GM10248 (cell line): ENCODE data around the gene IL1RAPL1.

ENCODE experiments used
- CTCF ChIA-PET: fragments of 300-600 bp; sonication (Branson Sonifier 250); formaldehyde crosslinking; extraction: SDS; loops from one replicate; lab custom pipeline; 2021; ENCODE audit warnings: antibody characterized with exemption; lab: Yijun Ruan, JAX
- POLR2A ChIA-PET: fragments of 350-650 bp; sonication (Branson Sonifier 250); formaldehyde crosslinking; extraction: SDS; loops from one replicate; lab custom pipeline; 2020; ENCODE audit warnings: antibody characterized with exemption; lab: Yijun Ruan, JAX
- DNase-seq: peaks from one replicate; pipeline ENCODE4 v3.0.0; 2012; ENCODE audit errors: extremely low spot score
- TF ChIP-seq, protein P1 (sequence below): IDR thresholded peaks from 2 replicates; pipeline ENCODE4 v1.5.1; 2012; ENCODE audit warnings: mild to moderate bottlenecking, low read depth; ENCODE audit errors: extremely low read depth, missing control alignments, control extremely low read depth

Gene IL1RAPL1

DNA sequence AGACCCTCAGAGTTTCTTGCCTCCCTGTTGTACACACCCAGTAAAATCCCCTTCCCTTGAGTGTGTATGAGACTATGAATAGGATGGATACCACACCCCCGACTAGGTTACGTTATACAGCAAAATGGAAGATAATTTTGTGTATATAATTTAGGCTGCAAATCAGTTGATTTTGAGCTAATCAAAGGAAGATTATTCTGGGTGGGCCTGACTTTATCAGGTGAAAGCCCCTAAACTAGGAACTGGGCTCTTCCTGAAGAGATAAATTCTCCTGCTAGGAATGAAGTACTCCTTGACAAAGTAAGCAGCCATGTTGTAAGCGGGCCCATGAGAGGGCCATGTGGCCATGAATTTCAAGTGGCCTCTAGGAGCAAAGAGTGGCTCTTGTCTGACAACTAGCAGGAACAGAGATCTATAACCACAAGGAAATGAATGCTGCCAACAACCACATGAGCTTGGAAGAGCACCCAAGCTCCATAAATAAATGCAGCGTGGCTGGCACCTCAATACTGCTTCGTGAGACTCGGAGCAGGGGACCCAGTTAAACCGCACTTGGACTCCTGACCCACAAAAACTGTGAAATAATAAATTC is 646.4 kb downstream of the IL1RAPL1 start:
- CTCF ChIA-PET = no interaction called here
- no peak for DNase-seq
- TF ChIP-seq, protein P1, sequence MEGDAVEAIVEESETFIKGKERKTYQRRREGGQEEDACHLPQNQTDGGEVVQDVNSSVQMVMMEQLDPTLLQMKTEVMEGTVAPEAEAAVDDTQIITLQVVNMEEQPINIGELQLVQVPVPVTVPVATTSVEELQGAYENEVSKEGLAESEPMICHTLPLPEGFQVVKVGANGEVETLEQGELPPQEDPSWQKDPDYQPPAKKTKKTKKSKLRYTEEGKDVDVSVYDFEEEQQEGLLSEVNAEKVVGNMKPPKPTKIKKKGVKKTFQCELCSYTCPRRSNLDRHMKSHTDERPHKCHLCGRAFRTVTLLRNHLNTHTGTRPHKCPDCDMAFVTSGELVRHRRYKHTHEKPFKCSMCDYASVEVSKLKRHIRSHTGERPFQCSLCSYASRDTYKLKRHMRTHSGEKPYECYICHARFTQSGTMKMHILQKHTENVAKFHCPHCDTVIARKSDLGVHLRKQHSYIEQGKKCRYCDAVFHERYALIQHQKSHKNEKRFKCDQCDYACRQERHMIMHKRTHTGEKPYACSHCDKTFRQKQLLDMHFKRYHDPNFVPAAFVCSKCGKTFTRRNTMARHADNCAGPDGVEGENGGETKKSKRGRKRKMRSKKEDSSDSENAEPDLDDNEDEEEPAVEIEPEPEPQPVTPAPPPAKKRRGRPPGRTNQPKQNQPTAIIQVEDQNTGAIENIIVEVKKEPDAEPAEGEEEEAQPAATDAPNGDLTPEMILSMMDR = no peak
- POLR2A ChIA-PET = no interaction called here

DNA sequence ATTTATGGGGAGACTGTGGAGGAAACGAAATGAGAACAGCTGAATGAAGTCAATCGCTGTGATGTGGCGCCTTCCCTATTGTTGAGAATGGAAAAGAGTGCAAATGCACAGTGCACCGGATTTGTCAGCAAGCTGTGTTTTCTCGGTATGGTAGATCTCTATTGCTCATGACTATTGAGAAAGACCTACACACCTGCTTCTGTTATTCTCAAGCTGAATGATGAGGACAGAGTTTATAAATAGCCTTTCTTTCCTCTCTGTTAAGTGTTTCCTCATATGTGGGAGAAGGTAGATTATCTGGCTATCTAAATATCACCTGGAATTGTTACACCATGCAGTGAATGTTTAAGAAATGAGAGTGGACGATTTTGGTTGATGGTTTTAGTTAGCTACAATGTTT is 650.7 kb downstream of the IL1RAPL1 start:
- ChIA-PET POLR2A (no interaction called here), CTCF (no interaction called here)
- TF ChIP-seq, protein P1 = no peak
- no peak for DNase-seq

DNA sequence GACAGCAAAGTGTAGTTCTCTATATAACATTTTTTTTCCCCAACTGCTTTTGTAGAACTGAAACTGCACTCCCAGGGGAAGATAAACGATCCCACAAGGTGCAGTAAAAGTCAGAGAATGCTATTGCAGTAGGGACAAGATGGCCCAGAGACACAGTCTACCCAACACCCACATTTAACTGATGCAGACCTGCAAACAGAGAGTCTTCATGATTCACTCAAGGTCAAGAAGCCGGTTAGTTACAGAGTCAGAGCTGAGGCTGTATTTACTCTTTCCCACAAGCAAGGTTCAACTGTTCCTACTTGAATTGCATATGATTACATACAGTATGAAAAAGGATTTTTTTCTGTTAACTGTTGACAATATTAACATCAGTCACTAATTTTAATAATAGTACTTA is 654.6 kb downstream of the IL1RAPL1 start:
- DNase-seq = no peak
- ChIA-PET POLR2A (no interaction called here), CTCF (no interaction called here)
- TF ChIP-seq, protein P1 = no peak

DNA sequence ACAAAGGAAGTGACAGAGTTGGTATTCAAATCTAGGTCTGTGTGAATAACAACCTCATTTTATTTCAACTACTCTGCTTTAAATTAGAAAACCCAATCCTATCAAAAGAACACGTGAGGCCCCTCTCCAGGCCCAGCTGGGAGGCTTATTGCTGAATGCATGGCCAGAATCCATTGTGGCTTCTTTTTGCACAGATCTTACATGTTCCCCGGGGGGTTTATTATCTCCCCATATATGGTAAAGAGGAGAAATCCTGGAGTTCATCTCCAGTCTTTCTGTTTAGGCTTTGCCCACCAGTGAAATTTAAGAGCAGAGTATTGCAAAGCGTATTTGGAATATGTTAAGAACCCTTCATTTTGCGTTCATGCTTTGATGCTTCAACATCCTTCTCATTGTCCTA is 655.6 kb downstream of the IL1RAPL1 start:
- TF ChIP-seq, protein P1 = no peak
- POLR2A ChIA-PET = no interaction called here
- no peak for DNase-seq
- CTCF ChIA-PET = no interaction called here

DNA sequence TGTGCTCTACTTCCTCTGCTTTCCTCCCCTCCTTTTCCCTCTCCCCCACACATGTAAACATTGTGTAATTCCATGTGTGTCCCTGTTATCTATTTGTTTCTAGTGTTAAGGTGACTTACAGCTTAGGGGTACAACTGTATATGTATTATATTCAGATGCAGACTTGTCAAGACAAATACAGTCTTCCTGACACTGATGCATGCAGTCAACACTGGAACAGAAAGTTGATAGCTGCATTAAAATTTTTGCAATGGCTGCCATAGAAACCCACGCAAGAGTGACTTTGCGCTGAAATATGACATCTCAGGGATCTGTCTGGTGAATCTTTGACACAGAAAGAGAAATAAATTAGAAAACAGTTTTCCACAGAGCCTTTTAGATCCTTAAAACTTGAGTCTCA is 656.7 kb downstream of the IL1RAPL1 start:
- POLR2A ChIA-PET = no interaction called here
- TF ChIP-seq, protein P1 = no peak
- CTCF ChIA-PET = no interaction called here
- no peak for DNase-seq

DNA sequence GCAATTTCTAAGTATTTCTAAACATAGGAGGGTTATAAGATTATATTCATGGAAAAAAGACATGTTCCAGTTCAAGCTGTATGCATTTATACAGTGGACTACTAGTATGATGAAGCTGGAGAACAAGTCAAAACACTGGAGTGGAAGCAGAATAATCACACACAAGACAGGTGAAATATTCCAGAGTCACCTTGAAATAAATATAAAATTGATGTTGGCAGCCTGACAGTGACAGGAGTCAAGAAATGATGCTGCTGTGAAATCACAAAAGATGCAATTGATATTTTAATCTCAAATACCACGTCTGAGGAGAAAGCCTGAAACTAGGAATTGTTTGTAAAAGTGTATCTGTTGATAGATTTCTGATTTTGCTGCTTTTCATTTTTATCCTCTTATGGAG is 667.3 kb downstream of the IL1RAPL1 start:
- TF ChIP-seq, protein P1 = no peak
- ChIA-PET POLR2A (no interaction called here), CTCF (no interaction called here)
- no peak for DNase-seq

DNA sequence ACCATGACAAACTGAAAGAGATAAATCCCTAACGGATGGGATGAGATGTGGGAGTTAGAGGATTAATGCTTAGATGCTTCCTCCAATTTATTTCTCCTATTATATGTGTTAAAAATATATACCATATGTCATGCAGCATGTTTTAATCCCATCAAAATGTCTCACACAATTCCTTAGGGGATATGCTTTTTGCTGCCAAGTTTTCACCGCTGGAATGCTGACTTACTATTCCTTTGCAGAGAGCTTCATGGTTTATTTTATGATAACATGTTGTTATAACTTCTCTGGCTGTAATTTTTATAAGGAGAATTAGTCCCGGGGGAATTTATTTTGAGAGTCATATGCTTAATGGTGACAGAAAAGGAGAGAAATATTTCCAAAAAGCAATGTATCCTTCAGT is 670.3 kb downstream of the IL1RAPL1 start:
- ChIA-PET POLR2A (no interaction called here), CTCF (no interaction called here)
- DNase-seq = no peak
- TF ChIP-seq, protein P1 = no peak
